ENCODE results near the gene NSRP1. TPM values are rescaled to one million over a fixed set of nuclear protein-coding genes. Genes with fewer than 3 reads are reported as not detected.
A peak's percentile ranks its signal among the peaks of the same experiment; 100 is the strongest.

The NSRP1 gene
- total and polyA plus RNA-seq, 2 of the 13 experiments (the other 11 are each of a cell fraction or from before 2014, with no cell fraction given) = 7.0 to 14.3 TPM

DNA sequence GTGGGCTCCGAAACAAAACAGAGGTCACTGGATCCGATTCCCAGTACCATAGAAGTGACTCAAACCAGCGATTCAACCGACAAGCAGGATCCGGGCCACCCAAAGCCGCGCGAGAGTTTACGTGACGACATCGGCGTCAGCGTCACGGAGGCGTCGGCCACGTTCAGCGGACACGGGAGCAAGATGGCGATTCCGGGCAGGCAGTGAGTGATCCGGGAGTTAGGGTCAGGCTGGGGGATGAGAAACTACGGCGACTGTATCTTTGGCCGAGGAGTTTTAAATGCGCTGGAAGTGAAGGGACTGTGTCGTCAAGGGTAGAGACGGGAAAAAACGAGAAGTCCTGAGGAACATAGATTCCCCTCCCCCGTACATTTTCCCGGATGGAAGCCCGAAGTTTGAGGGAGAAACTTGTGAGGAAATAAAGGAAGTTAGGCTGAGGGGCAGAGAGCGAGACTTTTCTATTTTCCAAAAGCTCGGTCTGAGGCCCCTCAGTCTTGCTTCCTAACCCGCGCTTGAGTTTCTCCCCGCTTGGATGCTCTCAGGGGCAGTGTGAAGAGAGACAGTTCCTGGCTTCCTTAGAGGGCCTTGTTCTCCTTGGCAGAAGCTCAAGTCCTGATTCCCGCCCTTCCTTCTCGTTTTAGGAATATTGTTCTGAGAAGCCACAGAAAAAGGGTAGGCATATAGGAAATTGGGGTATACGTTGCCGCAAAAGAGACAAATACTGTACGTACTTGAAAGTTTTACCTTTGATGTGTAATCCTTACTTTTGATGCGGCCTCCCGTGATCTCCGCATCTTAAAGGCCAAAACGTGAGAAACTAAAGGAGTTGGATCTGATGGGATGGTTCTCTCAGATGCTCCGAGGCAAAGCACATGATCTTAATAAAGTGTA is at the start of gene NSRP1 (continued):
- TF ChIP-seq, protein P1, sequence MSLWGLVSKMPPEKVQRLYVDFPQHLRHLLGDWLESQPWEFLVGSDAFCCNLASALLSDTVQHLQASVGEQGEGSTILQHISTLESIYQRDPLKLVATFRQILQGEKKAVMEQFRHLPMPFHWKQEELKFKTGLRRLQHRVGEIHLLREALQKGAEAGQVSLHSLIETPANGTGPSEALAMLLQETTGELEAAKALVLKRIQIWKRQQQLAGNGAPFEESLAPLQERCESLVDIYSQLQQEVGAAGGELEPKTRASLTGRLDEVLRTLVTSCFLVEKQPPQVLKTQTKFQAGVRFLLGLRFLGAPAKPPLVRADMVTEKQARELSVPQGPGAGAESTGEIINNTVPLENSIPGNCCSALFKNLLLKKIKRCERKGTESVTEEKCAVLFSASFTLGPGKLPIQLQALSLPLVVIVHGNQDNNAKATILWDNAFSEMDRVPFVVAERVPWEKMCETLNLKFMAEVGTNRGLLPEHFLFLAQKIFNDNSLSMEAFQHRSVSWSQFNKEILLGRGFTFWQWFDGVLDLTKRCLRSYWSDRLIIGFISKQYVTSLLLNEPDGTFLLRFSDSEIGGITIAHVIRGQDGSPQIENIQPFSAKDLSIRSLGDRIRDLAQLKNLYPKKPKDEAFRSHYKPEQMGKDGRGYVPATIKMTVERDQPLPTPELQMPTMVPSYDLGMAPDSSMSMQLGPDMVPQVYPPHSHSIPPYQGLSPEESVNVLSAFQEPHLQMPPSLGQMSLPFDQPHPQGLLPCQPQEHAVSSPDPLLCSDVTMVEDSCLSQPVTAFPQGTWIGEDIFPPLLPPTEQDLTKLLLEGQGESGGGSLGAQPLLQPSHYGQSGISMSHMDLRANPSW (CRISPR knock-in tag; IDR thresholded peaks at IDR 0.05; ENCODE audit: borderline replicate concordance) = no peak
- TF ChIP-seq EED (CRISPR knock-in tag; IDR thresholded peaks at IDR 0.05) = no peak
- peak; percentile 44; the same call in 1 of the 2 replicates for TF ChIP-seq ZNF510 (CRISPR knock-in tag; IDR thresholded peaks at IDR 0.05; ENCODE audit: low read depth)
- TF ChIP-seq, protein P2, sequence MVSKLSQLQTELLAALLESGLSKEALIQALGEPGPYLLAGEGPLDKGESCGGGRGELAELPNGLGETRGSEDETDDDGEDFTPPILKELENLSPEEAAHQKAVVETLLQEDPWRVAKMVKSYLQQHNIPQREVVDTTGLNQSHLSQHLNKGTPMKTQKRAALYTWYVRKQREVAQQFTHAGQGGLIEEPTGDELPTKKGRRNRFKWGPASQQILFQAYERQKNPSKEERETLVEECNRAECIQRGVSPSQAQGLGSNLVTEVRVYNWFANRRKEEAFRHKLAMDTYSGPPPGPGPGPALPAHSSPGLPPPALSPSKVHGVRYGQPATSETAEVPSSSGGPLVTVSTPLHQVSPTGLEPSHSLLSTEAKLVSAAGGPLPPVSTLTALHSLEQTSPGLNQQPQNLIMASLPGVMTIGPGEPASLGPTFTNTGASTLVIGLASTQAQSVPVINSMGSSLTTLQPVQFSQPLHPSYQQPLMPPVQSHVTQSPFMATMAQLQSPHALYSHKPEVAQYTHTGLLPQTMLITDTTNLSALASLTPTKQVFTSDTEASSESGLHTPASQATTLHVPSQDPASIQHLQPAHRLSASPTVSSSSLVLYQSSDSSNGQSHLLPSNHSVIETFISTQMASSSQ (IDR thresholded peaks at IDR 0.05; ENCODE audit: low read depth) = 0 out of 2 replicates have a peak, but pooled peaks have one; percentile 18
- TF ChIP-seq, protein P2 (CRISPR knock-in tag; IDR thresholded peaks at IDR 0.05; ENCODE audit: borderline replicate concordance) = peak; percentile 27; the same call in 1 of the 2 replicates
- no peak for TF ChIP-seq ZNF713 (CRISPR knock-in tag; IDR thresholded peaks at IDR 0.05)
- TF ChIP-seq HIVEP1 (CRISPR knock-in tag; IDR thresholded peaks at IDR 0.05) = no peak
- TF ChIP-seq FOXO1 (CRISPR knock-in tag; IDR thresholded peaks at IDR 0.05) = no peak; the same call in 1 of the 2 replicates
- no peak for TF ChIP-seq HHEX (CRISPR knock-in tag; IDR thresholded peaks at IDR 0.05)
- TF ChIP-seq, protein P3, sequence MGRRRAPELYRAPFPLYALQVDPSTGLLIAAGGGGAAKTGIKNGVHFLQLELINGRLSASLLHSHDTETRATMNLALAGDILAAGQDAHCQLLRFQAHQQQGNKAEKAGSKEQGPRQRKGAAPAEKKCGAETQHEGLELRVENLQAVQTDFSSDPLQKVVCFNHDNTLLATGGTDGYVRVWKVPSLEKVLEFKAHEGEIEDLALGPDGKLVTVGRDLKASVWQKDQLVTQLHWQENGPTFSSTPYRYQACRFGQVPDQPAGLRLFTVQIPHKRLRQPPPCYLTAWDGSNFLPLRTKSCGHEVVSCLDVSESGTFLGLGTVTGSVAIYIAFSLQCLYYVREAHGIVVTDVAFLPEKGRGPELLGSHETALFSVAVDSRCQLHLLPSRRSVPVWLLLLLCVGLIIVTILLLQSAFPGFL (CRISPR knock-in tag; IDR thresholded peaks at IDR 0.05) = no peak
- TF ChIP-seq, protein P4, sequence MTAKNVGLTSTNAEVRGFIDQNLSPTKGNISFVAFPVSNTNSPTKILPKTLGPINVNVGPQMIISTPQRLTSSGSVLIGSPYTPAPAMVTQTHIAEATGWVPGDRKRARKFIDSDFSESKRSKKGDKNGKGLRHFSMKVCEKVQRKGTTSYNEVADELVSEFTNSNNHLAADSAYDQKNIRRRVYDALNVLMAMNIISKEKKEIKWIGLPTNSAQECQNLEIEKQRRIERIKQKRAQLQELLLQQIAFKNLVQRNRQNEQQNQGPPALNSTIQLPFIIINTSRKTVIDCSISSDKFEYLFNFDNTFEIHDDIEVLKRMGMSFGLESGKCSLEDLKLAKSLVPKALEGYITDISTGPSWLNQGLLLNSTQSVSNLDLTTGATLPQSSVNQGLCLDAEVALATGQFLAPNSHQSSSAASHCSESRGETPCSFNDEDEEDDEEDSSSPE (CRISPR knock-in tag; IDR thresholded peaks at IDR 0.05) = no peak
- TF ChIP-seq ZNF674 (CRISPR knock-in tag; IDR thresholded peaks at IDR 0.05; ENCODE audit: low read depth) = peak; percentile 31; the same call in 1 of the 2 replicates
- TF ChIP-seq, protein P5, sequence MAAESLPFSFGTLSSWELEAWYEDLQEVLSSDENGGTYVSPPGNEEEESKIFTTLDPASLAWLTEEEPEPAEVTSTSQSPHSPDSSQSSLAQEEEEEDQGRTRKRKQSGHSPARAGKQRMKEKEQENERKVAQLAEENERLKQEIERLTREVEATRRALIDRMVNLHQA (CRISPR knock-in tag; IDR thresholded peaks at IDR 0.05) = no peak
- TF ChIP-seq NKX3-1 (CRISPR knock-in tag; IDR thresholded peaks at IDR 0.05) = peak; percentile 76; the same call in 1 of the 2 replicates
- 0 out of 2 replicates have a peak, but pooled peaks have one; percentile 55 for TF ChIP-seq ZNF572 (CRISPR knock-in tag; IDR thresholded peaks at IDR 0.05)
- TF ChIP-seq, protein P6, sequence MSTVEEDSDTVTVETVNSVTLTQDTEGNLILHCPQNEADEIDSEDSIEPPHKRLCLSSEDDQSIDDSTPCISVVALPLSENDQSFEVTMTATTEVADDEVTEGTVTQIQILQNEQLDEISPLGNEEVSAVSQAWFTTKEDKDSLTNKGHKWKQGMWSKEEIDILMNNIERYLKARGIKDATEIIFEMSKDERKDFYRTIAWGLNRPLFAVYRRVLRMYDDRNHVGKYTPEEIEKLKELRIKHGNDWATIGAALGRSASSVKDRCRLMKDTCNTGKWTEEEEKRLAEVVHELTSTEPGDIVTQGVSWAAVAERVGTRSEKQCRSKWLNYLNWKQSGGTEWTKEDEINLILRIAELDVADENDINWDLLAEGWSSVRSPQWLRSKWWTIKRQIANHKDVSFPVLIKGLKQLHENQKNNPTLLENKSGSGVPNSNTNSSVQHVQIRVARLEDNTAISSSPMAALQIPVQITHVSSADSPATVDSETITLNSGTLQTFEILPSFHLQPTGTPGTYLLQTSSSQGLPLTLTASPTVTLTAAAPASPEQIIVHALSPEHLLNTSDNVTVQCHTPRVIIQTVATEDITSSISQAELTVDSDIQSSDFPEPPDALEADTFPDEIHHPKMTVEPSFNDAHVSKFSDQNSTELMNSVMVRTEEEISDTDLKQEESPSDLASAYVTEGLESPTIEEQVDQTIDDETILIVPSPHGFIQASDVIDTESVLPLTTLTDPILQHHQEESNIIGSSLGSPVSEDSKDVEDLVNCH (CRISPR knock-in tag; IDR thresholded peaks at IDR 0.05) = no peak

Data from HepG2 (cell line).